Lower leg skin (tissue), 4 donors: ENCODE data around the gene HOMER3. TPM values are rescaled to one million over a fixed set of nuclear protein-coding genes. Genes with fewer than 3 reads are reported as not detected.

Source experiments
- DNase-seq, 2 donors: peaks; one replicate each; pipeline ENCODE4 v3.0.0-alpha.2; 2019; ENCODE audit warnings: low spot score in 2 of 2
- H3K4me3 ChIP-seq: fragments of 200-600 bp; sonication (generic); 2 replicates; pipeline ENCODE4 v1.5.1; 2017; ENCODE audit warnings: mild to moderate bottlenecking, low read depth; ENCODE audit not compliant: poor library complexity, severe bottlenecking
- POLR2A ChIP-seq, 2 donors: fragments of 450-650 bp; IDR thresholded peaks; one replicate each; pipeline ENCODE4 v1.6.1; 2016 to 2017; ENCODE audit warnings: antibody characterized with exemption in 2 of 2, mild to moderate bottlenecking in 1 of 2, moderate library complexity in 1 of 2
- WGBS, 2 donors: methylation state at CpG; one replicate each; pipeline ENCODE4 v1.1.5; 2018; 5-methylcytosine and 5-hydroxymethylcytosine counted together
- intact Hi-C: fragments of 100-400 bp; cut with DNase I; formaldehyde crosslinking; loops from one replicate; pipeline ENCODE4 v1.15.0; 2023; ENCODE audit warnings: low total_unique reads
- total RNA-seq, 4 donors: library from RNA; depleted of rRNA; stranded (reverse); fragments of >200 nt; gene quantifications; one replicate each; pipeline ENCODE4 v1.1.0, GENCODE V29; 2016
- TF ChIP-seq, protein P1 (sequence below), 3 donors: fragments of 450-650 bp; IDR thresholded peaks; one replicate each; pipeline ENCODE4 v1.5.1; 2016; ENCODE audit warnings: antibody characterized with exemption in 3 of 3, mild to moderate bottlenecking in 3 of 3, moderate library complexity in 2 of 3

Gene HOMER3
- total RNA-seq, 4 donors from 2014 or later = 32.3 to 49.5 (median 37.2) TPM

- no peak overlapping the region for H3K4me3 ChIP-seq
- no peak for DNase-seq
- WGBS, 2 donors = 90 to 92% methylated on average over 25 of the region's 25 CpGs
- intact Hi-C loops = no loop called here
- TF ChIP-seq POLR2A (IDR thresholded peaks at IDR 0.05) = no peak
- TF ChIP-seq, protein P1, sequence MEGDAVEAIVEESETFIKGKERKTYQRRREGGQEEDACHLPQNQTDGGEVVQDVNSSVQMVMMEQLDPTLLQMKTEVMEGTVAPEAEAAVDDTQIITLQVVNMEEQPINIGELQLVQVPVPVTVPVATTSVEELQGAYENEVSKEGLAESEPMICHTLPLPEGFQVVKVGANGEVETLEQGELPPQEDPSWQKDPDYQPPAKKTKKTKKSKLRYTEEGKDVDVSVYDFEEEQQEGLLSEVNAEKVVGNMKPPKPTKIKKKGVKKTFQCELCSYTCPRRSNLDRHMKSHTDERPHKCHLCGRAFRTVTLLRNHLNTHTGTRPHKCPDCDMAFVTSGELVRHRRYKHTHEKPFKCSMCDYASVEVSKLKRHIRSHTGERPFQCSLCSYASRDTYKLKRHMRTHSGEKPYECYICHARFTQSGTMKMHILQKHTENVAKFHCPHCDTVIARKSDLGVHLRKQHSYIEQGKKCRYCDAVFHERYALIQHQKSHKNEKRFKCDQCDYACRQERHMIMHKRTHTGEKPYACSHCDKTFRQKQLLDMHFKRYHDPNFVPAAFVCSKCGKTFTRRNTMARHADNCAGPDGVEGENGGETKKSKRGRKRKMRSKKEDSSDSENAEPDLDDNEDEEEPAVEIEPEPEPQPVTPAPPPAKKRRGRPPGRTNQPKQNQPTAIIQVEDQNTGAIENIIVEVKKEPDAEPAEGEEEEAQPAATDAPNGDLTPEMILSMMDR (IDR thresholded peaks at IDR 0.05) = no peak
These were observed 11.7 kb downstream of the HOMER3 start for GRCh38 chr19:18929311-18929710.

DNA sequence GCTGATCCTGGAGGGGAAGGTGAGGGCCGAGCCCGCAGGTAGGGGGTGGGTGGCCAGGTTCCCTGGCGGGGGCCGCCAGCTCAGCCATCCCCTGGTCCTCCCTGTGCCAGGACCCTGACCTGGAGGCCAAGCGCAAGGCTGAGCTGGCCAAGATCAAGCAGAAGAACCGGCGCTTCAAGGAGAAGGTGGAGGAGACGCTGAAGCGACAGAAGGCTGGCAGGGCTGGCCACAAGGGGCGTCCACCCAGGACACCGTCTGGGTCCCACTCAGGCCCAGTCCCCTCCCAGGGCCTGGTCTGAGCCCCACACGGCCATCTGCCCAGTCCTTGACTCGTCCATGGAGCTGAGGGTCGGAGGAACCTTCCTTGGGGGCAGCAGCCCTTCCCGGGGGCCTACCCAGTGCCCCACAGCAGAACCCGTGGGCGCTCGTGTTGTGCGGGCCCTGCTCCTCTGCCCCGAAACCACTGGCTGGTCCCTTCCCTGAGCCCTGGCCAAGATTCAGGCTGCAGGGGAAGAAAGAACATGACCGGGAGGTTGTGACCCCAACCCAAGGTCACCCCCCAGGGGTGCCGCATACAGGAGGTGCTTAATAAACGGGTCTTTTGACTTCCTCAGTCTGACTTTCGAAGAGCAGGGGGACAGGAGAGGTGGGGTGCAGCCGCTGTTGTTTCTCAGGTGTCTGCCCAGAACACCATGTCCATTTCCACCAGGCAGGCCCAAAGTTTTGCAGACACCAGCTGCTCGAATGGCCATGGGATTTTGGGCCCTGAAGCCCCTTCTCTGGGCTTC, 12.8 kb downstream of the HOMER3 start:
- WGBS, 2 donors = 86 to 89% methylated on average over 19 to 26 of the region's 26 CpGs
- no peak for DNase-seq
- intact Hi-C loops = no loop called here
- no peak for TF ChIP-seq POLR2A (IDR thresholded peaks at IDR 0.05)
- TF ChIP-seq, protein P1 (IDR thresholded peaks at IDR 0.05) = no peak
- no peak overlapping the region for H3K4me3 ChIP-seq

DNA sequence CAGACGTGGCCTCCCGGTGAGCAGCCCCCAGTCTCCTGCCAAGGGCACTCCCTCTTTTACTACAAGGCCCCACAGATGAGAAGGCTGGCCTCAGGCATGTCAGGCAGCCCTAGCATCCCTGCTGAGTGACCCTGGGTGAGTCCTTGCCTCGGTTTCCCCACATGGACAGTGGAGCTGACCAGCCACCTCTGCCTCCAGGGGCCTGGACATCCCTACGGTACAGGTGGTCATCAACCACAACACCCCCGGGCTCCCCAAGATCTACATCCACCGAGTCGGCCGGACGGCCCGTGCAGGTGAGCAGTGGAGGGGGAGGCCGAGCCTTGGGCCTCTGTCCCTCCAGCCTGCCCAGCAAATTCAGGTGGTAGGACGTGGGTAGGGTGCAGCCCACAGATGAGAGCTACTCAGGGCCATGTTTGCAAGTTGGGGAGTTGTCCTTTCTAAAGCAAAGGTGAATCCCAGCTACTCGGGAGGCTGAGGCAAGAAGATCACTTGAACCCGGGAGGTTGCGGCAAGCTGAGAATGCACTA, 16.3 kb downstream of the HOMER3 start:
- intact Hi-C loops = no loop called here
- H3K4me3 ChIP-seq = no peak overlapping the region
- no peak for DNase-seq
- 91 to 97% methylated on average over 14 to 15 of the region's 15 CpGs for WGBS, 2 donors
- TF ChIP-seq, protein P1 (IDR thresholded peaks at IDR 0.05) = no peak
- TF ChIP-seq POLR2A (IDR thresholded peaks at IDR 0.05) = no peak

GRCh38 chr19:18922228-18922985, 18.6 kb downstream of the HOMER3 start:
- intact Hi-C loops = no loop called here
- 88 to 90% methylated on average over 25 of the region's 29 CpGs for WGBS, 2 donors
- TF ChIP-seq POLR2A (IDR thresholded peaks at IDR 0.05) = no peak
- TF ChIP-seq, protein P1 (IDR thresholded peaks at IDR 0.05) = no peak
- no peak for DNase-seq
- H3K4me3 ChIP-seq = no peak overlapping the region

- DNase-seq = no peak
- 86 to 91% methylated on average over 17 of the region's 17 CpGs for WGBS, 2 donors
- TF ChIP-seq POLR2A (IDR thresholded peaks at IDR 0.05) = no peak
- TF ChIP-seq, protein P1 (IDR thresholded peaks at IDR 0.05) = no peak
- no peak overlapping the region for H3K4me3 ChIP-seq
- intact Hi-C loops = no loop called here
These were observed 19.4 kb downstream of the HOMER3 start for GRCh38 chr19:18921593-18921992.
